CD4-positive, alpha-beta T cell treated with Interleukin-17A for 4 hours (primary cell): ENCODE measurements around the gene PHF19.

ENCODE experiments used
- DNase-seq: peaks from one replicate; pipeline ENCODE4 v3.0.0-alpha.2; 2020; ENCODE audit warnings: mixed read lengths

Gene PHF19

GRCh38 chr9:120913647-120914264 is 36.8 kb upstream of the PHF19 start:
- peak; percentile 51 for DNase-seq

GRCh38 chr9:120912958-120913646 is 36.1 kb upstream of the PHF19 start:
- DNase-seq, result no peak

GRCh38 chr9:120911295-120911837 is 34.4 kb upstream of the PHF19 start:
- no peak for DNase-seq

- DNase-seq, result peak; percentile 43
Measured at GRCh38 chr9:120910643-120911042, 33.7 kb upstream of the PHF19 start.

GRCh38 chr9:120909904-120910303 is 32.9 kb upstream of the PHF19 start:
- peak; percentile 80 for DNase-seq

GRCh38 chr9:120905315-120906164 is 28.6 kb upstream of the PHF19 start:
- peak; percentile 73 for DNase-seq

GRCh38 chr9:120904978-120905301 is 28.0 kb upstream of the PHF19 start:
- peak; percentile 22 for DNase-seq

- peak; percentile 83 for DNase-seq
Measured at GRCh38 chr9:120904061-120904977, 27.3 kb upstream of the PHF19 start.

GRCh38 chr9:120902569-120903535 is 25.9 kb upstream of the PHF19 start:
- DNase-seq, result peak; percentile 43

- DNase-seq, result peak; percentile 29
Measured at GRCh38 chr9:120901755-120902568, 25.0 kb upstream of the PHF19 start.

GRCh38 chr9:120900824-120901223 is 23.8 kb upstream of the PHF19 start:
- DNase-seq, result peak; percentile 30

- DNase-seq, result peak; percentile 23
Measured at GRCh38 chr9:120899490-120900068, 22.6 kb upstream of the PHF19 start.

GRCh38 chr9:120898396-120898795 is 21.4 kb upstream of the PHF19 start:
- DNase-seq, result no peak

- peak; percentile 8 for DNase-seq
Measured at GRCh38 chr9:120895951-120896350, 19.0 kb upstream of the PHF19 start.

GRCh38 chr9:120894321-120895148 is 17.5 kb upstream of the PHF19 start:
- no peak for DNase-seq

GRCh38 chr9:120893611-120894307 is 16.8 kb upstream of the PHF19 start:
- peak; percentile 31 for DNase-seq

- peak; percentile 80 for DNase-seq
Measured at GRCh38 chr9:120892748-120893610, 16.0 kb upstream of the PHF19 start.
